ENCODE data around the gene TICRR. TPM values are rescaled to one million over a fixed set of nuclear protein-coding genes. Genes with fewer than 3 reads are reported as not detected.

The TICRR gene
- total and polyA plus RNA-seq, 2 of the 8 experiments (the other 6 are each of a cell fraction or from before 2014, with no cell fraction given), result 13.1 to 34.8 TPM

DNA sequence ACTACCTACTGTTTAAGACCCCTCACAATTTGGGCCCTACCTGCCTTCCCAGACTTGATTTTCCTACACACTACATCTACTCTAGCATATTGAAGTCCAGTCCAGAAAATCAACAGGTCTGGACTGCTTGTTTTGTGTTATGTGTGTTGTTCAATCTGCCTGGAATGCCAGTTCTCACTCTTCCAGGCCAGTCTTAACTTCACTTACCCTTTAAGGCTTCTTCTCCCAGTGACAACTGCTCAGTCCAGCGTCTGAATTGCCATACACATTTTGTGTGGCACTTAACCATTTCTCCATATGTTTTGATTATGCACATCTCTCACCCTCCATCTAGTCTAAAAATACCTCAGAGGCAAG is 1.1 kb downstream of the TICRR start:
- Histone ChIP-seq H4K20me1 (replicated peaks in 1 of 2; ENCODE audit: control insufficient read depth in 1 of 2, insufficient read depth in 2 of 2, low read length in 2 of 2) (peaks cover 10 to 12% of the 10 kb centered on the region in 2 experiments), H3K23me2 (ENCODE audit: low read depth, low read length) (peaks cover 15% of the 10 kb centered on the region), H2BK15ac (ENCODE audit: low read length) (0 out of 2 replicates have a peak overlapping the region, but pooled peaks have one; percentile 65), H3K4me2 (ENCODE audit: insufficient read depth in 1 of 2, low read depth in 2 of 2, low read length in 2 of 2) (peak overlapping the region; percentile 99), H2BK20ac (ENCODE audit: low read length) (no peak overlapping the region), H4K5ac (ENCODE audit: insufficient read length, low read depth, low read length) (peak overlapping the region; percentile 54), H2BK5ac (ENCODE audit: low read depth, low read length) (no peak overlapping the region), H3K27ac (ENCODE audit: low read depth, low read length) (peak overlapping the region; percentile 27; the same call in 1 of the 2 replicates), H3K18ac (ENCODE audit: extremely low read depth, low read length) (no peak overlapping the region), H3K79me1 (ENCODE audit: low read depth, low read length) (peaks cover 9% of the 10 kb centered on the region), H3K56ac (replicated peaks; ENCODE audit: insufficient read length, low read depth, low read length) (peak overlapping the region; percentile 35), H3K14ac (ENCODE audit: insufficient read length) (no peak overlapping the region), H2AK5ac (ENCODE audit: low read depth, low read length) (no peak overlapping the region), H4K91ac (replicated peaks; ENCODE audit: insufficient read length, low read length) (no peak overlapping the region), H3K4me1 (replicated peaks in 1 of 4; ENCODE audit: control insufficient read depth in 3 of 4, insufficient read depth in 4 of 4, low read length in 3 of 4) (peaks cover 0 to 5% (median 4%) of the 10 kb centered on the region in 4 experiments; a peak in 3 of 7 replicates), H3K9me3 (ENCODE audit: insufficient read depth in 2 of 2, low read depth in 1 of 2, low read length in 1 of 2) (no peaks in the 10 kb centered on the region), H2BK12ac (ENCODE audit: low read depth, low read length) (no peak overlapping the region), H4K8ac (ENCODE audit: extremely low read depth, insufficient read depth, low read length) (no peak overlapping the region), H3K4me3 (ENCODE audit: extremely low read depth in 1 of 4, insufficient read depth in 2 of 4, low read depth in 3 of 4, low read length in 4 of 4) (peak overlapping the region; percentile 84 to 98 (median 90)), H3K79me2 (ENCODE audit: control insufficient read depth in 1 of 2, insufficient read depth in 2 of 2, low read length in 2 of 2) (peaks cover 38 to 58% of the 10 kb centered on the region in 2 experiments), H3K27me3 (replicated peaks in 1 of 4; ENCODE audit: control insufficient read depth in 3 of 4, extremely low read depth in 1 of 4, insufficient read depth in 3 of 4, low read length in 3 of 4) (no peaks in the 10 kb centered on the region), H3K23ac (ENCODE audit: insufficient read length) (peak overlapping the region; percentile 94), H3K9ac (replicated peaks in 1 of 4; ENCODE audit: extremely low read depth in 1 of 4, low read depth in 3 of 4, low read length in 3 of 4) (peak overlapping the region; percentile 55 to 89 (median 85)), H2AFZ (ENCODE audit: low read length) (0 out of 2 replicates have a peak overlapping the region, but pooled peaks have one; percentile 8), H3K4ac (replicated peaks; ENCODE audit: insufficient read length, low read depth, low read length) (no peak overlapping the region), H2BK120ac (replicated peaks; ENCODE audit: low read depth, low read length) (no peak overlapping the region), H3K36me3 (ENCODE audit: control insufficient read depth in 2 of 4, insufficient read depth in 4 of 4, low read length in 3 of 4) (peaks cover under 1 to 23% (median 4%) of the 10 kb centered on the region in 4 experiments; a peak in 2 of 8 replicates)
- no peak for DNase-seq (ENCODE audit: low read depth in 1 of 2, low spot score in 2 of 2)
- ChIA-PET POLR2A (ENCODE audit: partially characterized antibody) (interaction anchor here (0.8 kb wide), 1 partner anchor 22 kb away, joined by 3 read pairs; no protein-coding TSS in a partner anchor), CTCF (ENCODE audit: partially characterized antibody) (interaction anchor here (1.0 to 2.3 kb wide), 2 partner anchors 82 to 138 kb away, joined by 4 to 14 read pairs; no protein-coding TSS in a partner anchor)
- TF ChIP-seq KDM4A (IDR thresholded peaks at IDR 0.05; ENCODE audit: low read depth, low read length, severe bottlenecking), result no peak
- TF ChIP-seq, protein P1, sequence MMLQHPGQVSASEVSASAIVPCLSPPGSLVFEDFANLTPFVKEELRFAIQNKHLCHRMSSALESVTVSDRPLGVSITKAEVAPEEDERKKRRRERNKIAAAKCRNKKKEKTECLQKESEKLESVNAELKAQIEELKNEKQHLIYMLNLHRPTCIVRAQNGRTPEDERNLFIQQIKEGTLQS (IDR thresholded peaks at IDR 0.05; ENCODE audit: insufficient read depth, low read depth, low read length), result no peak
- no peak for TF ChIP-seq EZH2 (IDR thresholded peaks at IDR 0.05; ENCODE audit: low read depth, low read length, severe bottlenecking)
- TF ChIP-seq, protein P2, sequence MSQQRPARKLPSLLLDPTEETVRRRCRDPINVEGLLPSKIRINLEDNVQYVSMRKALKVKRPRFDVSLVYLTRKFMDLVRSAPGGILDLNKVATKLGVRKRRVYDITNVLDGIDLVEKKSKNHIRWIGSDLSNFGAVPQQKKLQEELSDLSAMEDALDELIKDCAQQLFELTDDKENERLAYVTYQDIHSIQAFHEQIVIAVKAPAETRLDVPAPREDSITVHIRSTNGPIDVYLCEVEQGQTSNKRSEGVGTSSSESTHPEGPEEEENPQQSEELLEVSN (IDR thresholded peaks at IDR 0.05), result no peak
- TF ChIP-seq EGR1 (IDR thresholded peaks at IDR 0.05; ENCODE audit: borderline replicate concordance, low read depth, low read length), result no peak
- TF ChIP-seq TAF1 (IDR thresholded peaks at IDR 0.05; ENCODE audit: low read depth, low read length), result no peak
- FAIRE-seq, result no peak
- 4% methylated on average over 1 of the region's 1 CpG; no CpG with 5 or more reads in 1 of the 2 experiments for WGBS, 2 experiments (ENCODE audit: extremely low coverage in 1 of 2, insufficient coverage in 1 of 2, insufficient read length in 1 of 2, insufficient replicate concordance in 2 of 2, low coverage in 1 of 2, low lambda C conversion rate in 2 of 2, missing lambda C conversion rate in 1 of 2)
